OCI-LY3 (cell line): Measurements from ENCODE around the gene ERLIN1.

ENCODE experiments used
- CTCF ChIP-seq: fragments of 200-600, 300-600 bp; sonication (generic); IDR thresholded peaks from 2 replicates; pipeline ENCODE4 v1.5.1; 2014; ENCODE audit warnings: antibody characterized with exemption, low read length, low read depth
- EZH2phosphoT487 ChIP-seq: fragments of 200-600 bp; shearing (Covaris generic); IDR thresholded peaks from 2 replicates; pipeline ENCODE4 v1.6.1; 2018; ENCODE audit warnings: antibody characterized with exemption, mixed run types, low read depth

- TF ChIP-seq CTCF (no peak), EZH2phosphoT487 (no peak)
Observed at GRCh38 chr10:100119726-100120125, 66.1 kb downstream of the ERLIN1 start.
